Upper lobe of right lung (tissue), 1 donor: ENCODE data around the gene KCTD15. TPM values are rescaled to one million over a fixed set of nuclear protein-coding genes. Genes with fewer than 3 reads are reported as not detected.

ENCODE experiments used
- ATAC-seq: fragments of 200-7000 bp; cut with Tn5 transposase; one replicate; pipeline ENCODE4 v1.9.1; 2020; ENCODE audit warnings: mild to moderate bottlenecking, moderate library complexity
- DNase-seq: peaks from one replicate; pipeline ENCODE4 v3.0.0-alpha.2; 2020
- H3K27ac ChIP-seq: fragments of 200-600 bp; one replicate; pipeline ENCODE4 v1.8.0; 2022
- H3K27me3 ChIP-seq: fragments of 200-600 bp; one replicate; pipeline ENCODE4 v1.8.0; 2022; ENCODE audit warnings: mild to moderate bottlenecking
- H3K36me3 ChIP-seq: fragments of 200-600 bp; one replicate; pipeline ENCODE4 v1.8.0; 2022
- H3K4me1 ChIP-seq: fragments of 200-600 bp; one replicate; pipeline ENCODE4 v1.8.0; 2022
- H3K4me3 ChIP-seq: fragments of 200-600 bp; one replicate; pipeline ENCODE4 v1.8.0; 2022; ENCODE audit warnings: mild to moderate bottlenecking
- H3K9me3 ChIP-seq: fragments of 200-600 bp; one replicate; pipeline ENCODE4 v1.8.0; 2022
- CTCF ChIP-seq: fragments of 200-600 bp; IDR thresholded peaks from one replicate; pipeline ENCODE4 v1.8.0; 2022; ENCODE audit warnings: antibody characterized with exemption
- intact Hi-C: fragments of 100-400 bp; cut with DNase I; formaldehyde crosslinking; loops from one replicate; pipeline ENCODE4 v1.11.0; 2022
- total RNA-seq: library from RNA; stranded (reverse); fragmentation: NEBNext Ultra II Directional; extraction: Animal tissue kit (Norgen Biotek cat#: 25700); gene quantifications from one replicate; pipeline ENCODE4 v1.2.1, GENCODE V29; 2021
- donor health status: DM: no; HTN: yes; CAD: no; lungs with severe emphysema.

The KCTD15 gene
- total RNA-seq, 1 donor from 2014 or later: 48.7 TPM

- H3K27me3 ChIP-seq: no peaks in the 10 kb centered on the region
- TF ChIP-seq CTCF: no peak
- H3K4me1 ChIP-seq: peaks cover 7% of the 10 kb centered on the region
- H3K9me3 ChIP-seq: no peaks in the 10 kb centered on the region
- intact Hi-C loops: no loop called here
- no peak for ATAC-seq
- DNase-seq: no peak
- H3K4me3 ChIP-seq: no peak overlapping the region
- no peaks in the 10 kb centered on the region for H3K36me3 ChIP-seq
- no peak overlapping the region for H3K27ac ChIP-seq
Measured at GRCh38 chr19:33825556-33825955, 28.9 kb downstream of the KCTD15 start.

GRCh38 chr19:33826521-33826920, 29.9 kb downstream of the KCTD15 start:
- intact Hi-C loops: no loop called here
- H3K27ac ChIP-seq: no peak overlapping the region
- no peaks in the 10 kb centered on the region for H3K9me3 ChIP-seq
- no peak for TF ChIP-seq CTCF
- H3K4me3 ChIP-seq: no peak overlapping the region
- no peaks in the 10 kb centered on the region for H3K27me3 ChIP-seq
- no peak for ATAC-seq
- DNase-seq: peak; percentile 16
- H3K36me3 ChIP-seq: no peaks in the 10 kb centered on the region
- H3K4me1 ChIP-seq: no peaks in the 10 kb centered on the region

- ATAC-seq (no peak), DNase-seq (peak; percentile 36)
- Histone ChIP-seq H3K27ac (no peak overlapping the region), H3K9me3 (no peaks in the 10 kb centered on the region), H3K36me3 (no peaks in the 10 kb centered on the region), H3K4me3 (no peak overlapping the region), H3K4me1 (no peaks in the 10 kb centered on the region), H3K27me3 (no peaks in the 10 kb centered on the region)
- no peak for TF ChIP-seq CTCF
- intact Hi-C loops: no loop called here
Measured at GRCh38 chr19:33828266-33829075, 31.8 kb downstream of the KCTD15 start.

- H3K27ac ChIP-seq: no peak overlapping the region
- DNase-seq (no peak), ATAC-seq (no peak)
- no peaks in the 10 kb centered on the region for H3K4me1 ChIP-seq
- H3K36me3 ChIP-seq: no peaks in the 10 kb centered on the region
- no peak for TF ChIP-seq CTCF
- H3K9me3 ChIP-seq: no peaks in the 10 kb centered on the region
- intact Hi-C loops: no loop called here
- H3K27me3 ChIP-seq: no peaks in the 10 kb centered on the region
- no peak overlapping the region for H3K4me3 ChIP-seq
Measured at GRCh38 chr19:33830264-33830663, 33.6 kb downstream of the KCTD15 start.

GRCh38 chr19:33831825-33832224, 35.2 kb downstream of the KCTD15 start:
- Histone ChIP-seq H3K27me3 (no peaks in the 10 kb centered on the region), H3K4me3 (no peak overlapping the region), H3K27ac (no peak overlapping the region), H3K9me3 (no peaks in the 10 kb centered on the region), H3K36me3 (no peaks in the 10 kb centered on the region), H3K4me1 (no peaks in the 10 kb centered on the region)
- TF ChIP-seq CTCF: no peak
- DNase-seq (peak; percentile 22), ATAC-seq (no peak)
- intact Hi-C loops: no loop called here
